ENCODE results near the gene SRP68. TPM values are rescaled to one million over a fixed set of nuclear protein-coding genes. Genes with fewer than 3 reads are reported as not detected.

Gene SRP68
- total and polyA plus RNA-seq, 2 of the 8 experiments (the other 6 are each of a cell fraction or from before 2014, with no cell fraction given): 57.7 to 83.5 TPM

GRCh38 chr17:76046064-76046463, 26.3 kb downstream of the SRP68 start:
- POLR2A ChIA-PET (ENCODE audit: partially characterized antibody): interaction anchor here (1.2 to 1.7 kb wide), 2 partner anchors 26 to 35 kb away, joined by 3 to 6 read pairs; partner anchors contain the start of gene SRP68
- Histone ChIP-seq H3K18ac (ENCODE audit: extremely low read depth, low read length) (no peak overlapping the region), H3K9me3 (ENCODE audit: insufficient read depth in 2 of 2, low read depth in 1 of 2, low read length in 1 of 2) (no peaks in the 10 kb centered on the region), H2BK15ac (ENCODE audit: low read length) (no peak overlapping the region), H3K79me1 (ENCODE audit: low read depth, low read length) (no peaks in the 10 kb centered on the region; the same call in 1 of the 2 replicates), H3K56ac (replicated peaks; ENCODE audit: insufficient read length, low read depth, low read length) (no peak overlapping the region), H2BK20ac (ENCODE audit: low read length) (no peak overlapping the region), H4K5ac (ENCODE audit: insufficient read length, low read depth, low read length) (no peak overlapping the region), H3K9ac (replicated peaks in 1 of 4; ENCODE audit: extremely low read depth in 1 of 4, low read depth in 3 of 4, low read length in 3 of 4) (no peak overlapping the region), H2BK120ac (replicated peaks; ENCODE audit: low read depth, low read length) (no peak overlapping the region), H3K4me2 (ENCODE audit: insufficient read depth in 1 of 2, low read depth in 2 of 2, low read length in 2 of 2) (no peak overlapping the region), H4K8ac (ENCODE audit: extremely low read depth, insufficient read depth, low read length) (no peak overlapping the region), H2BK12ac (ENCODE audit: low read depth, low read length) (no peak overlapping the region), H3K27ac (ENCODE audit: low read depth, low read length) (no peak overlapping the region), H3K36me3 (ENCODE audit: control insufficient read depth in 2 of 4, insufficient read depth in 4 of 4, low read length in 3 of 4) (peaks cover 33 to 87% (median 72%) of the 10 kb centered on the region in 4 experiments), H3K14ac (ENCODE audit: insufficient read length) (no peak overlapping the region), H3K4me3 (ENCODE audit: extremely low read depth in 1 of 4, insufficient read depth in 2 of 4, low read depth in 3 of 4, low read length in 4 of 4) (no peak overlapping the region), H2AK5ac (ENCODE audit: low read depth, low read length) (no peak overlapping the region), H3K23me2 (ENCODE audit: low read depth, low read length) (no peaks in the 10 kb centered on the region), H3K27me3 (replicated peaks in 1 of 4; ENCODE audit: control insufficient read depth in 3 of 4, extremely low read depth in 1 of 4, insufficient read depth in 3 of 4, low read length in 3 of 4) (no peaks in the 10 kb centered on the region), H2AFZ (ENCODE audit: low read length) (no peak overlapping the region), H3K23ac (ENCODE audit: insufficient read length) (no peak overlapping the region), H3K79me2 (ENCODE audit: control insufficient read depth in 1 of 2, insufficient read depth in 2 of 2, low read length in 2 of 2) (no peaks in the 10 kb centered on the region), H3K4me1 (replicated peaks in 1 of 4; ENCODE audit: control insufficient read depth in 3 of 4, insufficient read depth in 4 of 4, low read length in 3 of 4) (peaks cover 0 to 2% (median 0%) of the 10 kb centered on the region in 4 experiments; a peak in 1 of 7 replicates), H2BK5ac (ENCODE audit: low read depth, low read length) (no peak overlapping the region), H4K91ac (replicated peaks; ENCODE audit: insufficient read length, low read length) (no peak overlapping the region), H4K20me1 (replicated peaks in 1 of 2; ENCODE audit: control insufficient read depth in 1 of 2, insufficient read depth in 2 of 2, low read length in 2 of 2) (no peaks in the 10 kb centered on the region), H3K4ac (replicated peaks; ENCODE audit: insufficient read length, low read depth, low read length) (no peak overlapping the region)
- CTCF ChIA-PET (ENCODE audit: partially characterized antibody): interaction anchor here (1.1 to 2.5 kb wide), 3 partner anchors 11 to 195 kb away, joined by 3 to 9 read pairs (median 3); no protein-coding TSS in a partner anchor
- DNase-seq (ENCODE audit: low read depth in 1 of 2, low spot score in 2 of 2): no peak
- no peak for FAIRE-seq
- WGBS, 2 experiments (ENCODE audit: extremely low coverage in 1 of 2, insufficient coverage in 1 of 2, insufficient read length in 1 of 2, insufficient replicate concordance in 2 of 2, low coverage in 1 of 2, low lambda C conversion rate in 2 of 2, missing lambda C conversion rate in 1 of 2): 92% methylated on average over 8 of the region's 8 CpGs; no CpG with 5 or more reads in 1 of the 2 experiments
- TF ChIP-seq, protein P1, sequence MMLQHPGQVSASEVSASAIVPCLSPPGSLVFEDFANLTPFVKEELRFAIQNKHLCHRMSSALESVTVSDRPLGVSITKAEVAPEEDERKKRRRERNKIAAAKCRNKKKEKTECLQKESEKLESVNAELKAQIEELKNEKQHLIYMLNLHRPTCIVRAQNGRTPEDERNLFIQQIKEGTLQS (IDR thresholded peaks at IDR 0.05; ENCODE audit: insufficient read depth, low read depth, low read length): no peak
- TF ChIP-seq CHD2 (IDR thresholded peaks at IDR 0.05; ENCODE audit: low read length) (no peak), CBX5 (IDR thresholded peaks at IDR 0.05; ENCODE audit: low read depth, low read length) (no peak), MAX (IDR thresholded peaks at IDR 0.05) (no peak), RAD21 (IDR thresholded peaks at IDR 0.05 in 1 of 2, conservative IDR thresholded peaks at IDR 0.05 in 1 of 2; ENCODE audit: low read depth in 2 of 2, low read length in 2 of 2) (no peak), CEBPB (IDR thresholded peaks at IDR 0.05; ENCODE audit: low read depth, low read length) (no peak), RBBP5 (IDR thresholded peaks at IDR 0.05; ENCODE audit: borderline replicate concordance, low read depth, low read length) (no peak), SP4 (IDR thresholded peaks at IDR 0.05; ENCODE audit: low read length) (no peak), RNF2 (IDR thresholded peaks at IDR 0.05; ENCODE audit: borderline replicate concordance, low read depth, low read length, missing control alignments, poor library complexity, severe bottlenecking) (no peak), SP2 (IDR thresholded peaks at IDR 0.05; ENCODE audit: low read length) (no peak), NRF1 (IDR thresholded peaks at IDR 0.05; ENCODE audit: low read depth, low read length) (no peak), CHD1 (IDR thresholded peaks at IDR 0.05; ENCODE audit: low read depth, low read length) (no peak)

All from H1 (cell line).